Measurements from ENCODE around the gene WSCD1.

WSCD1 gene

DNA sequence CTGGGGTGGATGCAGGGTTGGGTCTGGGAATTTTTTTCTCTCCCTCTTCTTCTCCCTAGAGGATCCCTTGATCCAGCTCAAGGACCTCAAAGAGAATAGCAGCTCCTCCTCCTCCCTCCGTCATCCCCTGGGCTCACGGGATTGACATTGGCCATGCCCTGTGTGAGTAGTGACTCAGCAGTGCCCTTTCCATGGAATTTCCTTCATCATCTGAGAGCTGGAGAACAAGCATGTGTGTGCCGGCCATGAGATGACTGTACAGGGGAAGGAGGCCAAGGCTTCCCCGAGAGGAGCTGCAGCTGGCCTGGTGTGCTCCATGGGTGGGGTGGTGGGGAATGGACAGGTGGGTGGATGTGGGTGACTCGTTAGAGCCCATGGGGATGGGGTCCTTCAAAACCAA lies 8.9 kb upstream of the WSCD1 start:
- no peak for FAIRE-seq

DNA sequence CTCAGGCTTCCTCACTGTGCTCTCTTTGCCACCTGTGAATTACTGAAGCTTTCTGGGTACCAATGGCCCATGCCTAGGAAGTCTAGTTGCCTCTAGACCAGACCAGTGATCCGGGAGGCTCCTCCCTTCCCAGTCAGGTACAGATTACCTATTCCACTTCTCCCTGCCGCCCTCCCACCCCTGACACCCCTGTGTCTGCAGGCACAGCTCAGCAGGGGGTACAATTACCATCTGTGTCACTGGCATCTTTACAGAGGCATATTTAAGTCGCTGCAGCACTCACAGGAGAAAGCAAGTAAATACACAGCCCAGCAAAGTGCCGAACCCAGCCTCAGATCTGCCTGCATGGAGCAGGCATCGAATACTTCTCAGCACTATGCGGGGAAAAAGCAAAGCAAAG lies 5.3 kb upstream of the WSCD1 start:
- no peak for FAIRE-seq

DNA sequence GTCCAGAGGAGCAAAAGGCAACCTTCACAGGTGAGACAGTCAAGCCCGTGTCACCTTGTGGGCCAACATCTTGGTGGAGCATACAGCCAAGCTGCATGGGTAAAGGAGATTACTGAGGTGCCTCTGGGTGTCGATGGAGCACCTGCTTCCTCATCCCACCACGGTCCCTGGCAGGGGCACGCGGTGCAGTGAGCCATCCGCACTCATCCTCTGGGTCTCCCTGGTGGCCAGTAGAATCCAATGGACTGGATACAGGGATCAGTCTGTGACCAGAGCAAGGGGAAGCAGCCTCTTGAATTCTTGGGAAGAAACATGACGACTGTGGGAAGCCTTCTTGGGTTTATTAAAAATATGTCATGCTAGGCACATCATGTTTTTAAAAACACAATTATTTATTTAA lies 4.8 kb upstream of the WSCD1 start:
- no peak for FAIRE-seq

DNA sequence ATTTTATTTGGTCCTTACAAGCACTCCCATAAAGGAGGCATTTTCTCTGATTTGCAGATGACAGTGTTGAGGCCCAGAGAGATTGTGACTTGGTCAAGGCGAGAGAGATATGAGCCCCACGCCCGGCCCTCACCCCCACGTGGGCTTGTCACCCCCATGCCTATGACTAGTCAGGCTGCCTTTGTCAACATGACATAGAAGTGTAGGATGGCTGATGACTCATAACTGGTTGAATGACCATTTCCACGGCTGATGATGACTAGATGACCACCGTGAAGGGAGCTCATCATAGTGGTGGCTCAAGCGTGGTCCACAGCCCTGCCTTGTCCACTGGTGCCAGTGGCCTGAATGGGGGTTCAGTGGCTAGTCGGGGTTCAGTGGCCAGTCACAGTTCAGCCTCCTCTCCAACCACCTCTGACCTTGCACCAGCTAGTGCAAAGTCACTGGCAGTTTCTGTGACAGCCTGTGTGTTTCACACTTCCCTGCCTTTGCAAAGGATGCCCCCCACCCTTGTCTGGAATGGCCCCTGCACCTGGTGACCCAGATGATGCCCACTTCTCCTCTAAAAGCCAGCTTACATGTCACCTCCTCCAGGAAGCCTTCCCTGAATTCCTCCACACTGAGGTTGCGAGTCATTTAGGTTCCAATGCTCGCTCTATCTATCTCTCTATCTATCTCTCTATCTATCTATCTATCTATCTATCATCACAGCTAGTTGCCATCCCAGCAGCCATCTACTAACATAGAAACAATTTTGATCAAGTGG lies 3.8 kb upstream of the WSCD1 start:
- FAIRE-seq, result no peak

DNA sequence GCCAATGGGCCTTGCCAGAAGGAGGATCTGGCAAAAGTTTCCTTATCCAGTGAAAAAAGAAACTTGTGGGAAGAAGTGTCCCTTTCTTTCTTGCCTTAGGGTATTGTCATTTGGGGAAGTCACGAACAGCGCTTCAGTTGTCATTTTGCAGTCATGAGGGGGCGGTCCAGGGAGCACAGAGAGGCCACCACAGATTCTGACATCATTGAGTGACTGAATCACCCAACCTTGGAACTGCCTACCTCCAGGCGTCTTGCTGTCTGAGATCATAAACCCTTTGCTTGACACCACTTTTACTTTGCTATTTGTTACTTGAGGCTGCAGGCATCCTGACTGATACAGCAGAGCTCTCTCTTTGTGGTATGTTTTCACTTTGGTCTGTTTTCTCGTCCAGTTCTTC lies 3.1 kb upstream of the WSCD1 start:
- no peak for FAIRE-seq

DNA sequence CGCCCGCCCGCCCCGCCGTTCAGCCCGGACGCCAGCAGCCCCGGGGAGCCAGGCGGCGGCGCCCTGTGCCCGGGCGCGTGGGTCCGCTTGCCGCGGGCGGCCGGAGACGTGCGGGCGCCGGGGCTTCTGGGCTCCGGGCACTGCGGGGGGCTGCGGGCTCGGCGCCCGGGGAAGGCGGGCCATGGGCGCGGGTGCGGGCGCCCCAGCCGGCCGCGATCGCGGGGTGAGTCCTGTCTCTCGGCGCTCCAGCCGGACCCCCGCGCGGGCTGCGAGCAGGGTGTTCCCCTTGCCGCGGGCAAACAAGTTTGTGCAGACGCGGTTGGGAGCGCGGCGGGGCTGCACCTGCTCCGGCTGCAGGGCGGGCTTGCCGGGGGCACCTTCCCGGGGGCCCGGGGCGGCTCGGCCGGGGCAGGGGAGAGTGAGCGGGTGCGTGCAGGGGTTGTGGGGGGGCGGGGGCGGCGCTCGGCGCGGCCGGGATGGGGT lies 292 bp downstream of the WSCD1 start:
- no peak for FAIRE-seq

DNA sequence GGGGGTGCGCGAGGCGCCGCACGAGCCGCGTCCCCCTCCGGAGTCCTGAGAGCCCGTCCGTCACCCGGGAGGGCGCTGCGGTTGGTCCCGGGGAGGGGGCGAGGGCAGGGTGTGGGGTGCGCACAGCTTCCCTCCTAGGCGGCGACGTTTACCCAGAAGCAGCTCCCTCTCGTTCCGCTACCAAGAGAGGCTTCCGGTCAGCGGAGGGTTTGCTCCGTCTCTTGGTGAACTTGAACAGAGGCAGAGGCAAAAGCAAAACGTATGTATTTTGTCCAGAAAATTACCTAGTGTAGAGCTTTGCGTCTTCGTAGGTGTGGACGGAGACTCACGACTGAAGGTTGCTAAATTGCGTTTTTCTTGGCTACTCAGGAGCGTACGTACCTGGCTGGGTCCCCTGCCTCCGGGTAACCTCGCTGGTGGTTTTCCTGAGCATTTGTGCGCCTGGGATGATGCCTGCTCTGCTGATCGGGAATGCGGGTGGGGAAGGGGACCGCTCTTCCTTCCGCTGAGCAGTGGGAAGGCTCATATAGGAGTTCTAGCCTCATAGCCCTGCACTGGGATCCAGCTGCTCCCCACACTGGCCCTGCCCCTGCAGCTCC lies 833 bp downstream of the WSCD1 start:
- no peak for FAIRE-seq

DNA sequence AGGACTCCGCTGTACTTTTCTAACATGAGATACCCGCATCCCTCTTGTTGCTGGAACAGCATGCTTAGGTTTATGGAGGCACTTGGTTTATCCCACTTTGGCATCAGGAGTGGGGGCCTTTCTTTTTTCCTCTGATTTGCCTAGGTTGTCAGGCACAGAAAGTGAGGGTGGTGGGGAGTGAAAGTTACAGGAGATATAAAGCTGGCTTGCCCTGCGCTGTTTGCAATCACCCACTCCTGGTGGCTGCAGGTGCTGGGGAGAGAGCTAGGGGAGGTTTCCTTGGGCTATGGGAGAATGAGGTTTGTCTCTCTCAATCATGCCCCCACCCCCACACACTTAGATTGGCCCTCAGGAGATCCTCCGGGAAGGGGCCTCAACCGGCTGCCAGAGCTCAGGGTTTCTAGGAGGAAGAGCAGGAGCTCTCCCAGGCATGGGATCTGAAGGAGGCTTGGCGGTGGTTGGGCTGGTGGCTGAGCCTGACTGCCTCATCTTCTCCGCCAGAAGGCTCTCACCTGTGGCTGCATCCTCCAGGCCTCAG lies 1.4 kb downstream of the WSCD1 start:
- no peak for FAIRE-seq

DNA sequence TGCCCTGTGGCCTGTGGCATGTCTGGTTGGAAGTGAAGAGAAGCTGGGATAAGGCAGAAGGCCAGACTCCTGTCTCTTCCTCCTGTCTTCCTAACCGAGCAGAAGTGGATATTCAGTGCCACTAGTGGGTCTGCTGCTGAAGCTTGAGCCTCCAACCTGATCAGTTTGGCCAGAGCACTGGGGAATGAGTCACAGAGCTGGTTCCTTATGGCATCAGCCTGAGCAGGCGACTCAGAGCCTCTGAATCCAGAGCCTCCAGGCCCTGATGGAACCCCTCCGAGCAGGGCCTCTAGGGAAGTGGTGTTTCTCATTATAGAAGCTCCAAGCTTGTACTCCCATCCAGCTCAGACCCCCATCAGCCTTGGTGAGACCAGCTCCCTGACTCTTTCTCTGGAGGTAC lies 2.0 kb downstream of the WSCD1 start:
- FAIRE-seq, result no peak

DNA sequence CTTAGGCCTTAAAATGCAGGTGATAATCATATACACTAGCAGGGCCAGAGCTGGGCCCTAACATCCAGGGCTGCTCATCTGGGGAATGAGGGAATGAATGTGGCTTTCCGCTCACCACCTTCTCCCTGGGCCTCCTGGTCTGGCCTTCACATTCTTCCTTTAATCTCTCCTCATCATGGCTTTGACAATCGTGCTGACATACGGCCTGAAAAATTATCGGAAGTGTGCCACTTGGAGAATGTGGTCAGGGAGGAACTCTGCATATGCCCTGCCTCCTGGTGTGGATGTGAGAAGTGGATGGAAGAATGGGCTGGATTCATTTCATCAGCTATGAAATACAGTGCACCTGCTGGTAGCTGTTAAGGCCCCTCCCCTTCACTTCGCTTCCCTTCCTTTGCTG lies 2.4 kb downstream of the WSCD1 start:
- no peak for FAIRE-seq

DNA sequence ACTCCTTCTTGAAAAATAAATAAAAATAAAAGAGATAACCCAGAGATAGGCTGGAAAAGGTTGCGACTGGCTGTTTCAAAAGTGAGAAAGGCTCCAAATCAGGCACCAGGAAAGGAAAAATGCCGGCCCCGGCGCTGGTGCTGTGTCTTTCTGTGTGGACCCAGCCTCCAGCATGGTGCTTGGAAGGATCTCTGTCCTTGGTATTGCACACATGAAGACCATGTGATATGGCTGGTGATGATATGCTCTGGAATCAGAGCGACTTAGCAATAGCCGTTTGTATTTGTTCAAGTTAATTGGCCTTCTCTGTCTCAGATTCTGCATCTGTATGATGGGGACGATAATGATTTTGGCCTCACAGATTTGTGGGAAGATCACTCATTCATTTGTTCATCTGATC lies 3.4 kb downstream of the WSCD1 start:
- no peak for FAIRE-seq

DNA sequence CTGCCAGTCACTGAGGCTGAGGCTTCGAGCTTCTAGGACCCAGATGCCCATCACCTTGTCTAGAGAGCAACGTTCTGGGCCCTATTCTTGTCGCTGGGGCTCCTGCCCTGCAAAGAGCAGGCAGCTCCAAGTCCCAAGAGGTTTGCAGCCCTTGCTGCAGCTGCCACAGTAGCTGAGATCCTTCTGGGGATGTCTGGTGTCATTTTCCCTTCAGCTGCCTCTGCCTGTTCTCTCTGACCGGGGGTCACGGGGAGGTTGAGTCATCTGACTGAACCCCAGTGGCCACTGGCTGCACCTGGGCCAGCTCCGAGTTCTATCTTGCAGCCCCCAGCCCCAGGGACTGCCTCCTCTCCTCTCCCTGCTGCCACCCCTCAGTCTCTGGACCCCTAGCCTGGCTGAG lies 4.9 kb downstream of the WSCD1 start:
- no peak for FAIRE-seq

DNA sequence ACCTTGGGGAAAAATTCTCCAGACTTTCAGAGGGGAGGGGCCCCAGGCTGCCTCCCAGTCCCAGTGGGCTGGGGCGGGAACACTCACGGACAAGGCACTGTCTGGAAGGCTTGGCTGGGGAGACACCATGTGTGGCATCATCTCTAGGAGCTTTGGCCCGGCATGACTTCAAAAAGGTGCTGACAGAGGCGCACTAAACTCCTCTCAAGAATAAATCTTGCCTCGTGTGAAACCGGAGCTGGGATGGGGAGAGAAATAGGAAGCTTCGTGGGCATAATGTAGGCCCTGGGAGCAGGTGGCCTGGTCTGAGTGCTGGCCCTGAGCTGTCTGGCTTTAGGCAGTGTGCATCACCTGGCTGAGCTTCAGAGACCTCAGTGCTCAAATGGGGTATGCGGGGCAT lies 5.7 kb downstream of the WSCD1 start:
- FAIRE-seq, result no peak

DNA sequence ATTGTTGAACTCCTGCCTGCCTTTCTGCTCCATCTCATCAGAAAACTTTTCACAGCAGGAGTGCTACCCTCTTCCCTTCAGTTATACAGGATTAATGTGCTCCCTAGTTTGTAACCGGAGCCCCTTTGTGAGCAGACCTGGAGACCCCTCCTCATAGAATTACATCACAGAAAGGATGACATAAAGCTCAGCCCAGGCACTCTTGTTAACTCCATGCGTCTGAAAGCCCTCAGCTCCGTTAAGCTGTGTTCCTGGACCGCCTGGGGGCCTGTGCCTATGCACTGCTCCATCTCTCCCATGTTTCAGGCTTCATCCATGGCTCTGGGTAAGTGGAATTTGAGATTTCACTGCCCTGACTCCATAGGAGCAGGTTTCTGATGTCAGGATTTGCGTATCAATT lies 7.6 kb downstream of the WSCD1 start:
- FAIRE-seq, result no peak

DNA sequence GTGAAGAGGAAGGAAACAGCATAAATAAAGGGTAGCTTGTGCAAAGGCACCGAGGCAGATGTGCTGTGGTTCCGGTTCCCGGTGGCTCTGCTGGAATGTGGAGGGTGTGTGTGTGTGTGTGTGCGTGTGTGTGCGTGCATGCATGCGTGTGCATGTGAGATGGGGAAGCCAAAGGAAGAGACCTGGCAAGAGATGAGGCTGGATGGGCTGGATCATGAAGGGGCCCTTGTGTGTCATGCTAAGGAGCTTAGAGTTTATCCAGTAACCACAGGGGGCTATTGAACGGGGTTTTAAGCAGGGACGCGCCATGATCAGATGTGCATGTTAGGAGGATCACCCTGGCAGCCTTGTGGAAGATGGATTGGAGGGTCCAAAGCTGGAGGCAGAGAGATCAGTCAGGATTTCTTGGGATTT lies 8.3 kb downstream of the WSCD1 start:
- FAIRE-seq, result no peak

DNA sequence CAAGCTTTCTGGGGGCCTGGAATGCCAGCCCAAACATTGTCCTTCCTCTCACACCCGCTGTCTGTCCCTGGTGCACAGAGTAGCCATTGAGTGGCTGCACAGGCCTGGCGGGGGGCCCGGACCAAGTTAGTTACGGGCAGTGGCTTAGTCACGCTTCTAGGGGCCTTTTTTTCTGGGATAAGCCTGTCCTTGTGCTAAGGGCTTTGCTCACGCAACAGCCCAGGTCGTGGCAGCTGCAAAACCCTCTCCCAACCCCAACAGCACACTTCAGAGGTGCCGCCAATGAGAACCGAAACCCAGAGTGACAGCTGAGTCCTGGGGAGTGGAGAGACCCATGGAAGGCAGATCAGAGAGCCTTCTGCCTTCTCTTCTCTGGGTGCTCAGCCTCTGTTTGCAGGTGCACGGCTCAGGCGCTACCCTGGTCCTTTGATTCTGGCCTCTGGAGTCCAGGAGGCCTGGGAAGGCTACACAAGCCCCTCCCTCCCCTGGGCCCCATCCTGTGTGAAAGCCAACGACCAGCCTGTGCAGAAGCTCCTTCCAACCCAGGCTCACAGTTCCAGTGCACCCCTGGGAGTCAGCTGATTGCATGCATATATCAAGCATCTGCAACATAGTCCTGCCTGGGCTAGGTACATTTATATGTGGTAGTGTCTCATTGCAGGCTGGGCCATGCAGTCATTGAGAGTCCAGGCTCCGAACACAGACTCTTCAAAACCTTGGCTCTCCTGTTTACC lies 9.1 kb downstream of the WSCD1 start:
- FAIRE-seq, result no peak

DNA sequence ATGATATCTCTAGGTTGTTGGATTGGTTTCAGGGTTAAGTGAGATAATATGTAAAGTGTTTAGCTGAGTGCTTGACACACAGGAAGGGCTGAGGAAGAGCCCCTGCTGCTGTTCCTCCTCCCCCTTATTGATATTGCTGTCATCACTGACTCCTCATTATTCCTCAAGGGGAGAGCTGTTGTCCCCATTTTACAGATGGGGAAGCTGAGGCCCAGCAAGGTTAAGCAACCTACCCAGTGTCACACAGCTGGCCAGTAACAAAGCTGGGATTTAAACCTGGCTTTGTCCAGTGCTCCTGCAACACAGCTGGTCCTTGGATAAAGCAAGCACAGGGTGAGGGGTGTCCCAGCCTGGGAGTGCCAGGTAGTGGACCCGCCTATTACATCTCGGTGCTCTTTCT lies 9.8 kb downstream of the WSCD1 start:
- FAIRE-seq, result no peak

DNA sequence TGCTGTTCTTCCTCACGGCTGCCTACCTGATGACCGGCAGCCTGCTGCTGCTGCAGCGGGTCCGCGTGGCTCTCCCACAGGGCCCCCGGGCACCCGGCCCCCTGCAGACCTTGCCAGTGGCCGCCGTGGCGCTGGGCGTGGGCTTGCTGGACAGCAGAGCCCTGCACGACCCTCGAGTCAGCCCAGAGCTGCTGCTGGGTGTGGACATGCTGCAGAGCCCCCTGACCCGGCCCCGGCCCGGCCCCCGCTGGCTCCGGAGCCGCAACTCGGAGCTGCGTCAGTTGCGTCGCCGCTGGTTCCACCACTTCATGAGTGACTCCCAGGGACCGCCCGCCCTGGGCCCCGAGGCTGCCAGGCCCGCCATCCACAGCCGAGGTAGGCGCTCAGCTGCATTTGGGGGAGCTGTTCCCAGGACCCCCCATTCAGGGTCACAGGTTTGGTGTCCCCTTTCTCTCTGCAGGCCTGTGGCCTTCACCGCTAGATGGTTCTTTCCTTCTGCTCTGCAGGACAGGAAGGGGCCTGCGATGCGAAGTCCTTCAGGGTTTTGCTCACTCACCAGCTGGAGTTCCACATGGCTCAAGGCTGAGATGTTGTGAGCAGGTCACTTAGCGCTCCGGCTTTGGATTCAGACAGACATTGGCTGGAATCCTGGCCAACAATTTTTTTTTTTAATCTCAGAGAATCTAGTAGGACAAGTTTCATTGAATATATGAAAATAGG lies 10.7 kb downstream of the WSCD1 start:
- no peak for FAIRE-seq

DNA sequence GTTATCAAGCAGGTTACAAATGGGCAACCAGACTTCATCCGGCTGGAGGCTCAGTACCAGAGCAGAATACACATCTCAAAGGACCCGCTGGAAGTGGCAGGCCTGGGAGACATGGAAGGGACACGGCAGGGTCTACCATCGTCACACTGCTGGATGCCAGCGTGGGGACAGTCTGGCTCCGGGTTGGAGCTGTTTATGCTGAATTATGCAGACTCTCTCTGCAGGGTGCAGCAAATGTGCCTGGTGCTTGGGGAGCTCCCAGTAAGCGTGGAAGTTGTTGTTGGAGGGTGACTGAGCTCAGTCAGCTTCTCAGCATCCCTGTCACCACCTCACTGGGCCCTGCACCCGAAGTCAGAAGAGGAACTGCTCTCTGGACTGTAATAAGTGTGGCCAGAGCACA lies 12.2 kb downstream of the WSCD1 start:
- FAIRE-seq, result no peak

DNA sequence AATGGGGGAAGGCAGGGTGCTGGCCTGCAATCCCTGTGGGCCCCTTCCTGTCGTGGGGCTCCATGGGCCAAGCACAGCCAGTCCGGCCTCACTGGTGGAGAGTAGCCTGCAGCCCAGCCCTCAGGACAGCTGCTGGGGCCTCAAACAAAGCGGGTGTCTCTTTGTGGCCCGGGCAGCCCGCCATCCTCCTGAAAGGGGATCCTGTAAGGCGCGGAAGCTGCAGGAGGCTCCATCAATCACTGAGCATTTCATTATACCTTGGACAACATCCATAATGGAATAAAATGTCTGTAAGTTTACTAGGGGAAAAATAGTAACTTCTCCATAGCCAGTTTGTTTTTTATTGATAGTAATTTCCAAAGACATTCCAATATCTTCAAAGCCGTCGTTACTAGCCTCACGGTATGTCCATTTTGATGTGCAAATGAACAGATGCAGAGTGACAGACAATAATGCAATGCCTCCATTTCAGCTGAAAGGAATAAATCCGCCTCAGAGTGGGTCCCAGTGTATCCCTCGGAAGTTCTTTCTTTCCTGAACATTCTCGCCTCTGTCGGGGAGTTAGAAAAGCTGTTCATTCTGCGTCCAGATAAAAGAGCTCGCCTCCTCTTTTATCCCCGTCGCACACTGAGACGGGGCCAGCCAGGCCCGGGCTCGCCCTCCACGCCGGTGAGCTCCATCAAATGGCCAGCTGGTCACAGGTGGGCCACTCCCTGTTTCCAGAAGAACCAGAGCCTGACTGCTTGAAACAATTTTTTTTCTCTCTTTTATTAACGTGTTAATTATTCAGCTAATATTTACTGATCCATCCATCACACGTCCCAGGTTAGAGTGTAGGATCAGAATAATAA lies 14.4 kb downstream of the WSCD1 start:
- FAIRE-seq, result no peak

DNA sequence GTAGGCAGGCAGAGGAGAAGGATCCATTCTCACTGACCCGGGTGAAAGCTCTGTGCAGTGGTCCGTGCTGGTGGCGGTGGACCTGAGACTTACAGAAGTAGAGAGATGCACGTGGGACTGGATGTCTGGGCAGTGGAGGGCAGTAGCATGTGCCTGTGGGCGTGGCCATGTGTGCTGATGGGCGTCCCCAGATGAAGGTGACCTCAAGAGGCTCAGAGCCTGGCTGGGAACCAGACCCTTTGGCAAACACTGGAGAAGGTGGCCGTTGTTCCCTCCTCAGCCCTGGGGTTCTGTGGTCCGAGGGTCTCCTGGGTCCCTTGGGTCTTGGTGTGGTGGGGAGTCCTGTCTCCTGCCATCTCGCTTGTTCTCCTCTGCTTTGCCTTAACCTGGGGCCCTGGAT lies 15.6 kb downstream of the WSCD1 start:
- FAIRE-seq, result no peak
